ENCODE measurements around the gene PHKB. TPM values are rescaled to one million over a fixed set of nuclear protein-coding genes. Genes with fewer than 3 reads are reported as not detected.
"Not testable (repeated sequence)": the region's sequence is repeated elsewhere in the genome, so short reads cannot be mapped to it uniquely, and the experiment has no call there.

The PHKB gene
- 54.4 TPM for total RNA-seq (ENCODE audit: insufficient read depth, low replicate concordance)

DNA sequence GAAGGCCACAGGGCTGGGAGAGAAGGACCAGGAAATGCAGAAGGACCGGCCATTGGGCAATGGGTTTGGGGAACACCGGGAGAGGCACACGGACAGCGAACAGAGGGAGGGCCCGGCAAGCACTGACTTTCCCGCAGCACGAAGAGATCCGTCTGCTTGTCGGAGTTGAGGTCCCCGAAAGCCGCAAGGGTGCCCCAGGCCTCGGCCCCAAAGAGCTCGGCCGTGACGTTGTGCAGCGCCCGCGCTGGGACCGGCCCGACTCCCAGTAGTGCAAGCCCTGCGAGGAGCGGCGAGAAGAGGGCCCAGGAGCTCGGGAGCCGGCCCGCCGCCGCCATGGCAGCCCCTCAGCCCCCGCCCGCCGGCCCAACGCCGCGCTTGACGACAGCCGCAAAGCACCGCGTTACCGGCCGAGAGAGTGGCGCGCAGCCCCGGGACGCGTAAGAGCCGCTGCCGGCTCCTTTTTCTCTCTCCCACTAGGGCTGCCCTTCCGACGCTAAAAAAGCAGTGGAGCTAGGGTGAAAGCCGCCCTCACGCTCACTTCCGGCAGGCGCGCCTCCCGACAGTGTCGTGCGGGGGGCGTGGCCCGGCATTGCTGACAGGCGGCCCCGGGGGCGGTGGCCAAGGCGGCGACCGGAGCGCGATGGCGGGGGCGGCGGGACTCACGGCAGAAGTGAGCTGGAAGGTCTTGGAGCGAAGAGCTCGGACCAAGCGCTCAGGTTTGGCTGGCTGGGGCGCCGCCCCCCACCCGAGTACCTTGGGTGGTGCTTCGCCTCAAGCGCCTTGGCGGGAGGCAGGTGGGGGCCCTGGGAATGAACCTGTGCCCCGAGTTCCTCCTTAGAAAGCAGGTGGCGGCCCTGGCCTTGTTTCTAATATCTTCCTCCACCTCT is at the start of gene PHKB, which contains the start of gene ITFG1:
TSS of gene PHKB (plus strand) at position 621 of the 887 bp plus-strand sequence. CDS start at position 641, 20 bp downstream.
TSS of gene ITFG1 (minus strand) at position 353 of the 887 bp plus-strand sequence. CDS start at position 335, 18 bp downstream.
- peak; percentile 93 for DNase-seq (ENCODE audit: low spot score)

DNA sequence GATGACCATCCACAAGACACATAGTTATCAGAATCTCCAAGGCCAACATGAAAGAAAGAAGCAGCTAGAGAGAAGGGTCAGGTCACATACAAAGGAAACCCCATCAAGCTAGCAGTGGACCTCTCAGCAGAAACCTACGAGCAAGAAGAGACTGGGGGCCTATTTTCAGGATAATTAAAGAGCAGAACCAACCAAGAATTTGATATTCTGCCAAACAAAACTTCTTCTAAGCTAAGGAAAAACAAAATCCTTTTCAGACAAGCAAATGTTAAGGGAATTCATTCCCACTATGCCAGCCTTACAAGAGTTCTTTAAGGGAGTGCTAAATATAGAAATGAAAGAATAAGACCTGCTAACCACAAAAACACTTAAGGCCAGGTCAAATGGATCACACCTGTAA is 48.1 kb upstream of the PHKB start:
- DNase-seq (ENCODE audit: low spot score) = no peak

DNA sequence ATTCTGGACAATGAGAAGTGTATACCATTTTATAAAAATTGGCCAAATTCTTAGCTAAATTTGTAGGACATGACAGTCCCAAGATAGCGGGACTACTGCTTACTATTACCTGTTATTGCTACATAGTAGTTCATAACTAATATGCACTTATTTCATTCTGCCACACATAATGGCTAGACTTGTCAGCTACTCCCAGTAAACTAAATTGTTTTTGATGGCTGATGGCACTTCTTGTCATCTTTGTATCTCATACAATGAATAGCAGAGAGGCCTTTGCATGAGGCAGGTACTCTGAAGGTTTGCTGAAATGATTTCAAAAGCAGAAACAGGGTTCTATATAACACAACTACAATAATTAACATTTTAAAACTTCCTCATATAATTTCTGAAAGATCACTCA is 44.3 kb upstream of the PHKB start:
- no peak for DNase-seq (ENCODE audit: low spot score)

DNA sequence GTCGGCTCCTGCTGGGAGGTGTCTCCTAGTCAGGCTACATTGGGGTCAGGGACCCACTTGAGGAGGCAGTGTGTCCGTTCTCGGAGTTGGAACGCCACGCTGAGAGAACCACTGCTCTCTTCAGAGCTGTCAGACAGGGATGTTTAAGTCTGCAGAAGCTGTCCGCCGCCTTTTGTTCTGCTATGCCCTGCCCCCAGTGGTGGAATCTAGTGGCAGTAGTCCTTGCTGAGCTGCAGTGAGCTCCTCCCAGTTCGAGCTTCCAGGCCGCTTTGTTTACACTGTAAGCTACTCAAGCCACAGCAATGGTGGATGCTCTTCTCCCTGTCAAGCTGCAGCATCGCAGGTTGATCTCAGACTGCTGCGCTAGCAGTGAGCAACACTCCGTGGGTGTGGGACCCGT is 36.3 kb upstream of the PHKB start:
- DNase-seq (ENCODE audit: low spot score) = no peak

DNA sequence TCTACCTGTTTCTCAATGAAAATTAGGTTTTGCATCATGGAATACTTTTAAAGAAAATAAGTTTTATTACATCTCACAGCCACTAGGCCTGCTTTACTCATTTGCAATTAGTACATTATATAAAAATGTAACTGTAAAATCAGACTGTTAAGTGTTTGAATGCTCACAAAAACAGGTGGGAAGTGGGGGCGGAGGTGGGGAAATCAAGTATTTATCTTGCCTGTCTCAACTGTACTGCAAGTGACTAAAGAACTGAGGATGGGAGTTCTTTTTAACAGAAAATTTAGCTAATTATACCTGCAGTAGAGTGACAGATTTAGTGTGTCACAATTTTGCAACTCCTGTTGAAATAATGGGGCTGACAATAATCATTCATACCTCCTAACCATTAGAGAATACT is 34.3 kb upstream of the PHKB start:
- DNase-seq (ENCODE audit: low spot score) = no peak

- DNase-seq (ENCODE audit: low spot score) = no peak
These were observed 29.2 kb upstream of the PHKB start for GRCh38 chr16:47431960-47432359.

DNA sequence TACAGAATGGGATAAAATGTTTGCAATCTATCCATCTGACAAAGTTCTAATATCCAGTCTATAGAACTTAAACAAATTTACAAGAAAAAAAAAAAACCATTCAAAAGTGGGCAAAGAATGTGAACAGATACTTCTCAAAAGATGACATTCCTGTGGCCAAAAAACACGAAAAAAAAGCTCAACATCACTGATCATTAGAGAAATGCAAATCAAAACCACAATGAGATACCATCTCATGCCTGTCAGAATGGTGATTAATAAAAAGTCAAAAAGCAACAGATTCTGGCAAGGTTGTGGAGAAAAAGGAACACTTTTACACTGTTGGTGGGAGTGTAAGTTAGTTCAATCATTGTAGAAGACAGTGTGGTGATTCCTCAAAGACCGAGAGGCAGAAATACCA is 26.9 kb upstream of the PHKB start:
- not testable (repeated sequence) for DNase-seq (ENCODE audit: low spot score)

DNA sequence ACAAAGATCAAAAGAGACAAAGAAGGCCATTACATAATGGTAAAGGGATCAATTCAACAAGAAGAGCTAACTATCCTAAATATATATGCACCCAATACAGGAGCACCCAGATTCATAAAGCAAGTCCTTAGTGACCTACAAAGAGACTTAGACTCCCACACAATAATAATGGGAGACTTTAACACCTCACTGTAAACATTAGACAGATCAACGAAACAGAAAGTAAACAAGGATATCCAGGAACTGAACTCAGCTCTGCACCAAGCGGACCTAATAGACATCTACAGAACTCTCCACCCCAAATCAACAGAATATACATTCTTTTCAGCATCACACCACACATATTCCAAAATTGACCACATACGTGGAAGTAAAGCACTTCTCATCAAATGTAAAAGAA is 21.1 kb upstream of the PHKB start:
- not testable (repeated sequence) for DNase-seq (ENCODE audit: low spot score)

DNA sequence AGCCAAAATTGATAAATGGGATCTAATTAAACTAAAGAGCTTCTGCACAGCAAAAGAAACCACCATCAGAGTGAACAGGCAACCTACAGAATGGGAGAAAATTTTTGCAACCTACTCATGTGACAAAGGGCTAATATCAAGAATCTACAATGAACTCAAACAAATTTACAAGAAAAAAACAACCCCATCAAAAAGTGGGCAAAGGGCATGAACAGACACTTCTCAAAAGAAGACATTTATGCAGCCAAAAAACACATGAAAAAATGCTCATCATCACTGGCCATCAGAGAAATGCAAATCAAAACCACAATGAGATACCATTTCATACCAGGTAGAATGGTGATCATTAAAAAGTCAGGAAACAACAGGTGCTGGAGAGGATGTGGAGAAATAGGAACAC is 18.2 kb upstream of the PHKB start:
- not testable (repeated sequence) for DNase-seq (ENCODE audit: low spot score)

DNA sequence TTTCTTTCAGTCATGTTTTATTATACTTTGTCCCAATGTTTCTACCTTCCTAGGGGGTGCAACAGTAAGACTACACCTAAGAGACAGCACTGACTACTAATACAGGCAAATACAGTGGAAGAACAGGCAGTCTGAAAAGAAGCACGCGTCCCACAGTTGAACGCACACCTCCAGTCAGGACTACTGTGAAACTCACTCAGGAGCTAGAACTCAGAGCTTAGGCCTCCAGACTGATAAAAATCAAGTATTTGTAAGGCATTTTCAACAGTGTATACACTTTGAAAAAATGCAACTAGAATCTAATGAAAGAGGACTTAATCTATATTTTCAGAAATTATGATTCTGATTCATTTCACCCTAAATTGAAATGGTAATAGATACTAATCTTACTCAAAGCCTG is 14.7 kb upstream of the PHKB start:
- DNase-seq (ENCODE audit: low spot score) = no peak

- no peak for DNase-seq (ENCODE audit: low spot score)
These were observed 12.1 kb upstream of the PHKB start for GRCh38 chr16:47448830-47449575.

DNA sequence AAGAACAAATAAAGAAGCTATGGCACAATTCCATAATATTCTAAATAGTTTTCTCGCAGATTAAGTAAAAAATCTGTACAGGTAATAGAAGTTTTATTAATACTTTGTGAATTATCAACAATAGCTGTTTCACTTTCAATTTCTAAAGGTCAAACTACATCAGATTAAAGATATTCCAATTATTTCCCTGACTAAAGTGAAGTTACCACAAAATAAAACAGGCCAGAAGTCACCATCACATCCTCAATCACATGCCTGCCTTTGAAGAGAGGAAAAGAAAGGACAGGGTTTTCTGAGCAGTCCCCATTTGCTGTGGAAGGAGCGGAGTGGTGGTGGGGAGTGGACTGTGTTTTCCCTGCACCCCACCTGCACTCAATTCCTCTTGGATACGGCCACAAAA is 11.3 kb upstream of the PHKB start:
- DNase-seq (ENCODE audit: low spot score) = no peak

DNA sequence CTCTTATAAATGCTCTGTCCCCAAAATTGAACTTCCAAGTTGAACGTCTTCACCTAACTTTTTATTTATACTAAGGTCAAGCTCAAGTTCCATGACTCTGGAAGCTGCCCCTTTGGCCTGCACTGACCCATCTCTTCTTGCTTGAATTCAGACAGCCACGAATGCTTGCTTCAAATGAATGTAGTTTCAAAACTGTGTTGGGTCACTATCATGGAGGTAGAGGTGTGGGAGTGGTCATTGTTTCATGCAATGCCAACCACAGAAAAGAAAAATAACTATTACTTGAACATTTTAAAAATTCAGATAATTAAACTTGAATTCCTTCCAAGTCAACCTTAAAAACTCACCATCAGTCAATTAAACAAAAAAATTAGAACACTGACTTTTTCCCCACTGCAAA is 2.8 kb upstream of the PHKB start:
- DNase-seq (ENCODE audit: low spot score) = no peak

DNA sequence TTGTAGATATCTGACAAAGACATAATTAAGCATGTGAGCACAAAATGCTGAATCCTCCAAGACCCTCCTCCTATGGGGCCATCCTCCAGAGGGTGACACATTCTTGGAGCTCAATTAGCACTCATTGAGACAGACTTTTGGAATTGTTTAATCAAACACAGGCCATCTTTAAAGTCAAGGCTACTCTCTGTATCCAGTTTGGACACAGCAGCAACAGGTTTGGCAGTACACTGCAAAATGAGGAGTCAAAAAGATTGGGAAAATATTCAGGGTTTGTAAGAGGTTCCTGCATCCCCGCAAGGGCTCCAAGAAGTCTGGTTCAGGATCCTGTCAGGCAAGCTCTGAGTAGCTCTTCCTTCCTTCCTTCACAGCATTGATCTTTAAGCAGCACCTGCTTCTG is 1.5 kb upstream of the PHKB start:
- no peak for DNase-seq (ENCODE audit: low spot score)

DNA sequence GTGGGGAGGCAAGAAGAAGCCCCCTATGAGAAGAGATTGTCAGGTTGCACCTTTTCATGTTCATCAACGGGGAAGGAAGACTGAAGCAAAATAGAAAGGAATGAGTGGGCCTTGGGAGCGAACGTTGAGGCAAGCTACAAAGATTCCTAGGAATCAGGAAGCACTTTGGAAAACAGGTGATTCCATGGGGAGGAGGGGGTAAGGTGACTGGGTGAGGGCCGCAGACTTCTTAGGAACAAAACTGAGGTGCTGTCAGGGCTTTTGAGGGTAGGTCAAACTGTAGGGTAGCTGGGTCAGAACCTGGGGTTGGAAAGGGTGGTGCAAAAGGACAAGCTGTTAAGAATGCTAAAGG is 796 bp upstream of the PHKB start:
- peak; percentile 4 for DNase-seq (ENCODE audit: low spot score)

GRCh38 chr16:47461598-47462266 is 601 bp downstream of the PHKB start:
- peak; percentile 54 for DNase-seq (ENCODE audit: low spot score)

DNA sequence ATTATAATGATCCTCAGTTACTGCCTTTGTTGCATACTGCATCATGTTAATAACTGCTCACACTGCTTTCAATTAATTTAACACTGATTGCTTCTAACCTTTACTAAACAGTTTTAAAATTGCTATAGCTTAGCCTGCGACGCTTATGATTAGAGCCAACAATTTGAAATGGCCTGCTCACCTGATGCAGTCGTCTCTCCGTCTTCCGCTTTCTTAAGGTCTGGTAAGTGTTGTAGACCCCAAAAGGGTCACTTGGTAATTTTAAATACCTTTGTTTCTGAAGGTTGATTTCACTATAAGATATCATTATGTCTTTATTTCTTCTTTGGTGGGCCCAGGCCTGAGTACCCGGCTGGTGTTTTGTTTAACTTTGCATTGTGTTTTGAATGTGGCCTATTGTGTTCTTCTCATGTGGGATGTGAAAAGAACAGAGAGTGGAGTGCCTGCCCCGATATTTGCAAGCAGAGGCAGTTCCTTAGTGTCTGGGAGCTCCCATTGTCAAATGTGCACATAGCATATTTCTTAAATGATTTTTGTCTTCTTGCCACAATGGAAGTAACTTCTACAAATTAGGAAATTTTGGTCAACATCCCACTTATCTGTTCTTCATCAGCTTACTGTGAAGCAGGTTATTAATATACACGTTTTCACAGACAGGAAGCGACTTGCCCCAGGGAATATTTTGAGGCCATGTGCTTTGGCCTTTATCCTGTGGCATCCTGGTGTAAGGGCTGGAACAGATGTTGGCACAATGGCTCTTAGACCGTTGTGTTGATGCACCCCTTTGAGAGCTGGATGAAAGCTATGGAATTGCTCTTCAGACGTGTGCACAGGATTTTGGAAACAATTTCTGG is 2.9 kb downstream of the PHKB start:
- no peak for DNase-seq (ENCODE audit: low spot score)

GRCh38 chr16:47465919-47466630 is 4.9 kb downstream of the PHKB start:
- no peak for DNase-seq (ENCODE audit: low spot score)

DNA sequence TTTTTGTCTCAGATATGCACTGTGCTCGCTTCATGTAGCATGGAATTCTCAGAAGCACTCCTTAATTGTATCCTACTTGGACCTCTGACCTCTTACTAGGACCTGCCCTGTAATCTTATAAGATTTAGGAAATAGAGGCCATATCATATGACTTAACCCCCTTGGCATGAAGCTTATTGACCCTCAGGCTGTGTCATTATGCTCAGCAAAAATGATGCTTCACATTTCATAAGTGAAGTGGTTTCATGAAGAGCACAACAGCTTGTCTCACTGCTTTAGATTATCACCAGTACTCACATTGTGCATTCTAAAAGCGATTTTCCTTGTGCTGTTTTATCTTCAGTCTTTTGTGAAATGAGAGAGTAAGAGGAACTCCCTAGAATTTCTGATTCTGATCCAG is 6.4 kb downstream of the PHKB start:
- no peak for DNase-seq (ENCODE audit: low spot score)

DNA sequence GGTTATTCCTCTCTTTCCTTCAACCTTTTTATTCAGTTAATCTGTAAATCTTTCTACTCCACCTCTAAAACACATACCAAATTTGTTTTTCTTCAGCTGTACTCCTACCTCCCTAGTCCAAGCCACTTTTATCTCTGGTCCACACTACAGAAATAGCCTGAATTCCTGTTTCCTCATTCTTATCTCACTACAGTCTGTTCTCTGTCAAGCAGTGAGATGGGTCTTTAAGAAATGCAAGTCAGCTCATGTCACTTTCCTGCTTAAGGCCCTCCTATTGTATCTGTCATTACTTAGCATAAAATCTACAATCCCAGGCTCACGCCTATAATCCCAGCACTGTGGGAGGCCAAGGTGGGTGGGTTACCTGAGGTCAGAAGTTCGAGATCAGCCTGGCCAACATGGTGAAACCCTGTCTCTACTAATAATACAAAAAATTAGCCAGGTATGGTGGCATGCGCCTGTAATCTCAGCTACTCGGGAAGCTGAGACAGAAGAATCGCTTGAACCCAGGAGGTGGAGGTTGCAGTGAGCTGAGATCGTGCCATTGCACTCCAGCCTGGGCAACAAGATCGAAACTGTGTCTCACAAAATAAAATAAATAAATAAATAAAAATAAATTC is 7.0 kb downstream of the PHKB start:
- DNase-seq (ENCODE audit: low spot score) = peak; percentile 64

All from umbilical cord (tissue), 2 donors.